A673 (cell line): Measurements from ENCODE around the gene IGFBP3. TPM values are rescaled to one million over a fixed set of nuclear protein-coding genes. Genes with fewer than 3 reads are reported as not detected.

Experiments used
- BruUV-seq: library from RNA; stranded (reverse); fragments of 400-500 nt; replicated peaks from 2 replicates; lab custom pipeline; 2021; lab: Mats Ljungman, UMichigan
- CTCF ChIA-PET: fragments of 300-600 bp; sonication (Branson Sonifier 250); formaldehyde crosslinking; loops from one replicate; lab custom pipeline; 2022; ENCODE audit warnings: antibody characterized with exemption; lab: Charles Lee
- POLR2A ChIA-PET: fragments of 300-600 bp; sonication (Branson Sonifier 250); formaldehyde crosslinking; loops from one replicate; lab custom pipeline; 2022; ENCODE audit warnings: antibody characterized with exemption; ENCODE audit not compliant: low non-redundant PET; lab: Charles Lee
- DNase-seq: peaks from one replicate; pipeline ENCODE4 v3.0.0-alpha.2; 2015; ENCODE audit warnings: low spot score
- H3K27ac ChIP-seq: fragments of 200-600 bp; sonication (generic); 2 replicates; pipeline ENCODE4 v1.5.1; 2016; ENCODE audit warnings: mixed run types, low read depth, mild to moderate bottlenecking, mixed read lengths, antibody characterized with exemption, low read length; ENCODE audit not compliant: poor library complexity, severe bottlenecking
- H3K27me3 ChIP-seq: fragments of 200-600 bp; sonication (generic); replicated peaks from 2 replicates; pipeline ENCODE4 v1.6.1; 2017; ENCODE audit warnings: mixed run types, low read depth, mild to moderate bottlenecking, mixed read lengths, antibody characterized with exemption, low read length; ENCODE audit not compliant: insufficient read depth, poor library complexity
- H3K36me3 ChIP-seq: fragments of 200-600 bp; sonication (generic); 2 replicates; pipeline ENCODE4 v1.6.1; 2016; ENCODE audit warnings: mixed run types, mild to moderate bottlenecking, mixed read lengths, antibody characterized with exemption, low read length; ENCODE audit not compliant: insufficient read depth, poor library complexity, severe bottlenecking
- H3K4me1 ChIP-seq: fragments of 200-600 bp; sonication (generic); 2 replicates; pipeline ENCODE4 v1.6.1; 2017; ENCODE audit warnings: mixed run types, mild to moderate bottlenecking, mixed read lengths, antibody characterized with exemption, low read length; ENCODE audit not compliant: insufficient read depth, poor library complexity, severe bottlenecking
- H3K4me3 ChIP-seq: fragments of 200-600 bp; sonication (generic); 2 replicates; pipeline ENCODE4 v1.5.1; 2016; ENCODE audit warnings: low read depth, mixed run types, mild to moderate bottlenecking, mixed read lengths, low read length; ENCODE audit not compliant: poor library complexity, severe bottlenecking
- H3K9me3 ChIP-seq: fragments of 200-600 bp; sonication (generic); 2 replicates; pipeline ENCODE4 v1.6.1; 2016; ENCODE audit warnings: mixed run types, low read depth, mild to moderate bottlenecking, mixed read lengths, antibody characterized with exemption, low read length; ENCODE audit not compliant: poor library complexity, severe bottlenecking
- CTCF ChIP-seq: fragments of 300-800, 200-600 bp; sonication (generic); conservative IDR thresholded peaks from 2 replicates; pipeline ENCODE4 v1.5.1; 2017; ENCODE audit warnings: low read depth, mild to moderate bottlenecking, antibody characterized with exemption, low read length, moderate library complexity, mixed read lengths
- EZH2 ChIP-seq: fragments of 200-600 bp; sonication (generic); IDR thresholded peaks from 2 replicates; pipeline ENCODE4 v1.6.1; 2017; ENCODE audit warnings: borderline replicate concordance, low read depth, mild to moderate bottlenecking, mixed read lengths, antibody characterized with exemption, low read length; ENCODE audit not compliant: poor library complexity, severe bottlenecking
- intact Hi-C: fragments of 100-400 bp; cut with micrococcal nuclease; formaldehyde crosslinking; loops from one replicate; pipeline ENCODE4 v1.10.0; 2022; ENCODE audit not compliant: unreplicated experiment
- total RNA-seq: library from RNA; stranded (reverse); gene quantifications from 2 replicates; pipeline ENCODE4 v1.2.3, GENCODE V29; 2021

IGFBP3 gene
- total RNA-seq, 1 experiment from 2014 or later, result 1.1 TPM

- TF ChIP-seq EZH2 (no peak), CTCF (peak; percentile 68)
- Histone ChIP-seq H3K27ac (no peak overlapping the region), H3K4me3 (no peak overlapping the region), H3K9me3 (no peaks in the 10 kb centered on the region), H3K27me3 (peaks cover 49% of the 10 kb centered on the region), H3K36me3 (no peaks in the 10 kb centered on the region), H3K4me1 (no peaks in the 10 kb centered on the region)
- BruUV-seq, result no TSS peak
- ChIA-PET CTCF (no interaction called here), POLR2A (no interaction called here)
- intact Hi-C loops, result no loop called here
- peak; percentile 52 for DNase-seq
Measured at GRCh38 chr7:45890902-45891461, 30.1 kb downstream of the IGFBP3 start.

GRCh38 chr7:45890125-45890901, 30.8 kb downstream of the IGFBP3 start:
- no peaks in the 10 kb centered on the region for H3K36me3 ChIP-seq
- ChIA-PET CTCF (no interaction called here), POLR2A (no interaction called here)
- no peaks in the 10 kb centered on the region for H3K9me3 ChIP-seq
- peaks cover 54% of the 10 kb centered on the region for H3K27me3 ChIP-seq
- intact Hi-C loops, result no loop called here
- no peak for DNase-seq
- H3K4me3 ChIP-seq, result no peak overlapping the region
- no peak for TF ChIP-seq CTCF
- TF ChIP-seq EZH2, result no peak
- H3K4me1 ChIP-seq, result no peaks in the 10 kb centered on the region
- no peak overlapping the region for H3K27ac ChIP-seq
- BruUV-seq, result no TSS peak

GRCh38 chr7:45889367-45890067, 31.6 kb downstream of the IGFBP3 start:
- no peaks in the 10 kb centered on the region for H3K9me3 ChIP-seq
- ChIA-PET CTCF (no interaction called here), POLR2A (no interaction called here)
- no peak for DNase-seq
- no peak overlapping the region for H3K4me3 ChIP-seq
- H3K27ac ChIP-seq, result no peak overlapping the region
- intact Hi-C loops, result no loop called here
- peaks cover 57% of the 10 kb centered on the region for H3K27me3 ChIP-seq
- H3K36me3 ChIP-seq, result no peaks in the 10 kb centered on the region
- no peaks in the 10 kb centered on the region for H3K4me1 ChIP-seq
- TF ChIP-seq EZH2, result no peak
- TF ChIP-seq CTCF, result no peak
- BruUV-seq, result no TSS peak
